PC-3 (cell line): ENCODE results near the gene PANK4. TPM values are rescaled to one million over a fixed set of nuclear protein-coding genes. Genes with fewer than 3 reads are reported as not detected.

Experiments
- ATAC-seq: fragments of 200-7000 bp; cut with Tn5 transposase; 2 replicates; pipeline ENCODE4 v1.9.1; 2020; ENCODE audit warnings: mild to moderate bottlenecking, moderate library complexity
- BruUV-seq: library from RNA; stranded (reverse); fragments of 400-500 nt; replicated peaks from 2 replicates; lab custom pipeline; 2021; lab: Mats Ljungman, UMichigan
- CTCF ChIA-PET: fragments of 300-600 bp; sonication (Branson Sonifier 250); formaldehyde crosslinking; loops from one replicate; lab custom pipeline; 2022; ENCODE audit warnings: antibody characterized with exemption; lab: Charles Lee
- POLR2A ChIA-PET: fragments of 300-600 bp; sonication (Branson Sonifier 250); formaldehyde crosslinking; loops from one replicate; lab custom pipeline; 2022; ENCODE audit warnings: antibody characterized with exemption; ENCODE audit not compliant: unreplicated experiment; lab: Charles Lee
- DNase-seq: peaks from one replicate; pipeline ENCODE4 v3.0.0-alpha.2; 2015
- H2AFZ ChIP-seq: fragments of 300-600 bp; sonication (generic); 2 replicates; pipeline ENCODE4 v1.6.0; 2016; ENCODE audit warnings: antibody characterized with exemption, low read length
- H3F3A ChIP-seq: fragments of 300-600 bp; sonication (generic); one replicate; pipeline ENCODE4 v1.6.0; 2017; ENCODE audit warnings: antibody characterized with exemption, low read length, control low read depth, mild to moderate bottlenecking; ENCODE audit not compliant: unreplicated experiment
- H3K27ac ChIP-seq: fragments of 300-600 bp; sonication (generic); 2 replicates; pipeline ENCODE4 v1.5.1; 2016; ENCODE audit warnings: mild to moderate bottlenecking, low read length
- H3K27me3 ChIP-seq: fragments of 300-600 bp; sonication (generic); 2 replicates; pipeline ENCODE4 v1.6.1; 2016; ENCODE audit warnings: low read length, mixed read lengths
- H3K36me3 ChIP-seq: fragments of 300-600 bp; sonication (generic); 2 replicates; pipeline ENCODE4 v1.6.1; 2016; ENCODE audit warnings: low read depth, mixed run types, low read length, mixed read lengths
- H3K4me1 ChIP-seq: fragments of 300-600 bp; sonication (generic); 2 replicates; pipeline ENCODE4 v1.5.1; 2016; ENCODE audit warnings: low read length; ENCODE audit not compliant: insufficient read depth
- H3K4me2 ChIP-seq: fragments of 300-600 bp; sonication (generic); 2 replicates; pipeline ENCODE4 v1.6.0; 2016; ENCODE audit warnings: low read length
- H3K4me3 ChIP-seq: fragments of 300-600 bp; sonication (generic); 2 replicates; pipeline ENCODE4 v1.5.1; 2016; ENCODE audit warnings: mild to moderate bottlenecking, low read length, mixed read lengths
- H3K79me2 ChIP-seq: fragments of 300-600 bp; sonication (generic); 2 replicates; pipeline ENCODE4 v1.6.1; 2017; ENCODE audit warnings: low read length, mixed read lengths
- H3K9ac ChIP-seq: fragments of 300-600 bp; sonication (generic); 2 replicates; pipeline ENCODE4 v1.6.0; 2016; ENCODE audit warnings: mild to moderate bottlenecking, low read length
- H3K9me2 ChIP-seq: fragments of 300-600 bp; sonication (generic); replicated peaks from 2 replicates; pipeline ENCODE4 v1.6.1; 2016; ENCODE audit warnings: mixed run types, low read length, mixed read lengths
- H3K9me3 ChIP-seq: fragments of 300-600 bp; sonication (generic); 2 replicates; pipeline ENCODE4 v1.6.1; 2016; ENCODE audit warnings: low read length, mixed read lengths
- H4K20me1 ChIP-seq: fragments of 300-600 bp; sonication (generic); 2 replicates; pipeline ENCODE4 v1.6.1; 2016; ENCODE audit warnings: low read length, mixed read lengths
- CTCF ChIP-seq: fragments of 300-600 bp; sonication (generic); conservative IDR thresholded peaks from 2 replicates; pipeline ENCODE4 v1.5.1; 2017; ENCODE audit warnings: antibody characterized with exemption, low read depth, mild to moderate bottlenecking, low read length
- EZH2 ChIP-seq: fragments of 300-600 bp; sonication (generic); IDR thresholded peaks from one replicate; pipeline ENCODE4 v1.6.1; 2017; ENCODE audit warnings: antibody characterized with exemption, mild to moderate bottlenecking, low read length; ENCODE audit not compliant: unreplicated experiment
- EZH2phosphoT487 ChIP-seq: fragments of 300-600 bp; sonication (generic); IDR thresholded peaks from 2 replicates; pipeline ENCODE4 v1.6.1; 2018; ENCODE audit warnings: mild to moderate bottlenecking, antibody characterized with exemption, low read length, borderline replicate concordance
- intact Hi-C: fragments of 100-400 bp; cut with micrococcal nuclease; formaldehyde crosslinking; loops from 2 replicates; pipeline ENCODE4 v1.9.0; 2023
- total RNA-seq: library from RNA; depleted of rRNA; stranded (reverse); fragments of >200 nt; gene quantifications from 2 replicates; pipeline ENCODE4 v1.2.3, GENCODE V29; 2014; rRNA removed

The PANK4 gene
- total RNA-seq, 1 experiment from 2014 or later: 69.4 TPM

GRCh38 chr1:2458687-2459086 lies 67.7 kb downstream of the PANK4 start:
- DNase-seq (no peak), ATAC-seq (no peak)
- no TSS peak for BruUV-seq
- no peaks in the 10 kb centered on the region for H3K9me2 ChIP-seq
- no peak overlapping the region for H3K4me2 ChIP-seq
- H3K9ac ChIP-seq: no peak overlapping the region
- ChIA-PET POLR2A (no interaction called here), CTCF (no interaction called here)
- intact Hi-C loops: no loop called here
- H3K27me3 ChIP-seq: no peaks in the 10 kb centered on the region
- H3K79me2 ChIP-seq: no peaks in the 10 kb centered on the region
- H3K4me1 ChIP-seq: peaks cover 33% of the 10 kb centered on the region
- no peak for TF ChIP-seq CTCF
- no peak for TF ChIP-seq EZH2phosphoT487
- TF ChIP-seq EZH2: no peak
- no peaks in the 10 kb centered on the region for H3K9me3 ChIP-seq
- H3K27ac ChIP-seq: no peak overlapping the region
- no peaks in the 10 kb centered on the region for H3K36me3 ChIP-seq
- H3F3A ChIP-seq: no peaks in the 10 kb centered on the region
- H4K20me1 ChIP-seq: no peaks in the 10 kb centered on the region
- H3K4me3 ChIP-seq: no peak overlapping the region
- no peak overlapping the region for H2AFZ ChIP-seq

Other genes with a start within 250 kb of the PANK4 start
- 11.2 and 30.5 TPM in 2 replicates for gene MORN1, start 135.0 kb downstream of the PANK4 start, total RNA-seq
- gene RER1, start 134.8 kb downstream of the PANK4 start, total RNA-seq: 160 TPM in 2 replicates
- gene PEX10, start 114.0 kb downstream of the PANK4 start, total RNA-seq: 97.8 and 100 TPM in 2 replicates
- 5.9 and 7.2 TPM in 2 replicates for gene PLCH2, start 50.3 kb downstream of the PANK4 start, total RNA-seq
- 0.84 and 1.8 TPM in 2 replicates for gene HES5, start 3.7 kb upstream of the PANK4 start, total RNA-seq
- gene TNFRSF14, start 29.8 kb upstream of the PANK4 start, total RNA-seq: 21.1 and 25.5 TPM in 2 replicates
- 75.0 and 85.0 TPM in 2 replicates for gene PRXL2B, start 60.2 kb upstream of the PANK4 start, total RNA-seq
- 1.8 TPM in 1 of 2 replicates, not detected in the other for gene MMEL1, start 106.4 kb upstream of the PANK4 start, total RNA-seq